Measurements from ENCODE around the gene DUSP12.
"Not testable (repeated sequence)": the region's sequence is repeated elsewhere in the genome, so short reads cannot be mapped to it uniquely, and the experiment has no call there.

Gene DUSP12, protein sequence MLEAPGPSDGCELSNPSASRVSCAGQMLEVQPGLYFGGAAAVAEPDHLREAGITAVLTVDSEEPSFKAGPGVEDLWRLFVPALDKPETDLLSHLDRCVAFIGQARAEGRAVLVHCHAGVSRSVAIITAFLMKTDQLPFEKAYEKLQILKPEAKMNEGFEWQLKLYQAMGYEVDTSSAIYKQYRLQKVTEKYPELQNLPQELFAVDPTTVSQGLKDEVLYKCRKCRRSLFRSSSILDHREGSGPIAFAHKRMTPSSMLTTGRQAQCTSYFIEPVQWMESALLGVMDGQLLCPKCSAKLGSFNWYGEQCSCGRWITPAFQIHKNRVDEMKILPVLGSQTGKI

GRCh38 chr1:161749509-161750407 lies at the start of gene DUSP12:
DUSP12 (plus strand) TSS chr1:161749786; CDS start chr1:161749802, 16 bp downstream.
- peak; percentile 71 for DNase-seq (ENCODE audit: low read depth)

DNA sequence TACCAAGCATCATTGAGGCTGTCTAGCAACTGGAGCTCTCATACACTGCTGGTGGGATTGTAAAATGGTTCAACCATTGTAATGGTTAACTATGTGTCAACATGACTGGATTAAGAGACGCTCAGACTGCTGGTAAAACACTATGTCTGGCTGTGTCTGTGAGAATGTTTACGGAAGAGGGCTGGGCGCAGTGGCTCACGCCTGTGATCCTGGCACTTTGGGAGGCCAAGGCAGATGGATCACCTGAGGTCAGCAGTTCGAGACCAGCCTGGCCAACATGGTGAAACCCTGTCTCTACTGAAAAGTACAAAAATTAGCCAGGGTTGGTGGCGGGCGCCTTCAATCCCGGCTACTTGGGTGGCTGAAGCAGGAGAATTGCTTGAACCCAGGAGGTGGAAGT lies 47.3 kb upstream of the DUSP12 start:
- DNase-seq (ENCODE audit: low read depth) = no peak

GRCh38 chr1:161705537-161705936 lies 44.0 kb upstream of the DUSP12 start:
- DNase-seq (ENCODE audit: low read depth) = no peak

DNA sequence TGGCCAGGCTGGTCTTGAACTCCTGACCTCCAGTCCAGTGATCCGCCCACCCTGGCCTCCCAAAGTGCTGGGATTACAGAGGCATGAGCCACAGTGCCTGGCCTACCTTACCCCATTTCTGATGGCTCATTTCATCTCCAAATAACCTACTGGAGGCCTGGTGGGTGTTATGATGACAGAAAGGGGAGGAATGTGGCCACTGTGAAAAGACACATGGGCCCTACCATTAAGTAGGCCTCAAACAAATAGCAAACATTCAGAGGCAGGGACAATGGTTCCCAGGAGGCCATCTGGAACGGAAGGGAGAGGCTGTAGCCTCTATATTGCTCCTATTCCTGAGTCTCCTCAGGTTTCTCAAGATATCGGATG lies 43.5 kb upstream of the DUSP12 start:
- DNase-seq (ENCODE audit: low read depth) = no peak

- no peak for DNase-seq (ENCODE audit: low read depth)
These were observed 42.9 kb upstream of the DUSP12 start, which contains the start of gene FCRLA for GRCh38 chr1:161706482-161707347. FCRLA (plus strand) TSS chr1:161707229; CDS start chr1:161707265, 36 bp downstream.

GRCh38 chr1:161707503-161707902 lies 42.1 kb upstream of the DUSP12 start:
- DNase-seq (ENCODE audit: low read depth) = no peak

DNA sequence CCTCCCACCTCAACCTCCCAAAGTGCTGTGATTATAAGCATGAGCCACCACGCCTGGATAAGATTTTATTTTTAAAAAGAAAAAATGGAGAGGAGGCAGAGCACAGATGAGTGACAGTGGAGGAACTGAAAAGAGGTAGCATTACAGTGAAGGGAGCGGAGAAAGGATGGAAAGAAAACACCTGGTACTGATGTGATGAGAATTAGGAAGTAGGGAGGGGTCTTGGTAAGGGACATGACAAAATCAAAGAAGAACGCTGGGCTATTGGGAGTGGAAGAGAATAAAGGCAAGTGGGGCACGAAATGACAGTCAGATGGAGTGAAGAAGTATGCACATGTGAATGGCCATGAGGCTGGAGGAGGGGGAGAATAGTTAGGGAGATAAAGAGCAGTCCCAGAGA lies 40.2 kb upstream of the DUSP12 start:
- no peak for DNase-seq (ENCODE audit: low read depth)

GRCh38 chr1:161710560-161710959 lies 39.0 kb upstream of the DUSP12 start:
- DNase-seq (ENCODE audit: low read depth) = no peak

DNA sequence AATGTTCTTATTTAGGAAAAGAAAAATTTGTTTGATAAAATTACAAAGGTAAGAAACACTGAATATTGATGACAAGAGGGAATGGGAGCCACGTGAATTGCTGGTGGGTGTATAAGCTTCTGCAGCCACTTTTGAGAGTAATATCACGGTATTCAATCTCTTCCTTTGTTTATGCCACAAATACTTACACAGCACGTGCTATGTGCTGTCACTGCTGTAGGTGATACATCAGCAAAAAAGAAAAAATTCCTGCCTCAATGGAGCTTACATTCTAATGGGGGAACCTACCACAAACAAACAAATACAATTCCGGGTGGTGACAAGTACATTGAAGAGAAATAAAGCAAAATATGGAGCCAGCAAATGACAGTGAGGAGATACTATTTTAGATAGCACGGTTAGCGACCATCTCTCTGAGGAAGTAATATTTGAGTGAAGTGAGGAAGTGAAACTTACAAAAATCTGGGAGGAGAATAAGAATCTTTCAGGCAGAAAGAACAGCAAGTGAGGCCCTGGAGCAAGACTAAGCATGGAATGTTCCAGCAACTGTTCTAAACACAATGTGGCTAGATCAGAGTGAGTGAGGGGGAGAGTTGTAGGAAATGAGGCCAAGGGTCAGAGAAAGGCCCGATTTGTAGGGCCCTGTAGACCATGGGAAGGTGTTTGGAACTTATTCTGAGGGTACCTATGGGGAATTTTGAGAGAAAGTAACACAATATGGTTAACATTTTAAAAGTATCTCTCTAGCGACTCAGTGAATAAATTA lies 30.8 kb upstream of the DUSP12 start:
- DNase-seq (ENCODE audit: low read depth) = no peak

DNA sequence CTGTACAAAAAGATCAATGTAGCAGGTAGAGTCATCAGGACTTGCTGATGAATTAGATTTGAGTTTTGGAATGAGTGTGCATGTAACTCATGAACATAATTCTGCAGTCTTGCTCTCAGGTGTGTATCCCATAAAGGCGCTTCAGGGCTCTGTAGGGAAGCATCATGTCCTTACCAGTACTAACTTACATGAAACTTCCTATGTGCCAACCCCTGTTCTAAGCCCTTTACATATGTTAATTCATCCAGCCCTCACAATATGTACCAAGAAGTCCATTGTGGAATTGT lies 30.3 kb upstream of the DUSP12 start:
- no peak for DNase-seq (ENCODE audit: low read depth)

DNA sequence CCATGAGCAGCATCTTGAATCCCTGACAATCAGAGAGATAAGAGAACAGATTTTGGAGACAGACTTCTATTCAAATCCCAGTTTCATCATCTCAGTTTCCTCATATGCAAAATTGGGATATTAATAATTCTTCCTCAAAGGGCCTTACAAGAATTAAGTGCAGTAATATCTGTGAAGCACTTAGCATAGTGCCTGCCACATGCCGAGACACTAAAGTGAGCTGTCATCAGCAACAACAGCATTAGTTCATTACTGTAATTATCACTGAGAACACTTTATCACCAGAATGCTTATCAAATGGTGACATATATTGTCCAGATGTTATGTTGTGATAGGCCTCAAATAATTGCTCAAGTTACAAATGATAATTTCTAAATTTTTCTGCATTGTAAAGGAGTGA lies 29.2 kb upstream of the DUSP12 start:
- DNase-seq (ENCODE audit: low read depth) = no peak

DNA sequence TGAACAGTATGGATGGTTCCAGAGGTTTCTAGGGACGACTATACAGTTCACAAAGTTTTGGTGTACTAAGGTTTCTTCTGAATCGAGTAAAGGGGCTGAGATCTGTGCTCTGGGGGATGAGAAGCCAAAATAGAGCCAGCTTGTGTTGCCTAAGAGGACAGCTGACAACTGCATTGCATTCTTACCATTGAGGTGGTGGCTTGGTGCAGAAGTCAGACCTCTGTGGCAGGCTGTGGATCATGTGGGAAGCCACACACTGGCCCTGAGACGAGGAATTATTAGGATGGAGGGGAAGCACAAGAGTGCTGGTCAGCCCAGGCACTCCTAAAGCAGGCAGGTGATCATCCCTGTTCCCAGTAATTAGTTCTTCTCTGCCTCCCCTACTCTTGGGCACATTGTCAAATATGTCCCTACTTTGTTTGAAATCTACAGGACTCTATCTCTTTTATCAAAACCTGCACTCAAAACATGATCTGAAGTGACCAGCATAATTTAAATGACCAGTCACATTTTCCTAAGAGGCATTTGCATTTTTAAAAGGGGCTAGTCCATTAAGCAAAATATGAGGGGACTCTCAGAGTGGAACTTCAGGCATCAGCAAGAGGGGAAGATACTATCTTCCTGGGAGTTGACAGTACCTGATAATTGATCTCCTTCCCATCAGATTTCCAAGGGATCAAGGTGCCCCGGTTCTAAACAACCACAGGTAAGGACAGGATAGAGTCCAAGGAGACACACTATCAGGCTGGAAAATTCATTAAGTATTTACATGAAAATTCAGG lies 28.4 kb upstream of the DUSP12 start, which contains the start of gene FCRLB:
FCRLB (plus strand) TSS at position 589 of the 782 bp plus-strand sequence. CDS start 1,129 bp downstream, outside the sequence.
- no peak for DNase-seq (ENCODE audit: low read depth)

DNA sequence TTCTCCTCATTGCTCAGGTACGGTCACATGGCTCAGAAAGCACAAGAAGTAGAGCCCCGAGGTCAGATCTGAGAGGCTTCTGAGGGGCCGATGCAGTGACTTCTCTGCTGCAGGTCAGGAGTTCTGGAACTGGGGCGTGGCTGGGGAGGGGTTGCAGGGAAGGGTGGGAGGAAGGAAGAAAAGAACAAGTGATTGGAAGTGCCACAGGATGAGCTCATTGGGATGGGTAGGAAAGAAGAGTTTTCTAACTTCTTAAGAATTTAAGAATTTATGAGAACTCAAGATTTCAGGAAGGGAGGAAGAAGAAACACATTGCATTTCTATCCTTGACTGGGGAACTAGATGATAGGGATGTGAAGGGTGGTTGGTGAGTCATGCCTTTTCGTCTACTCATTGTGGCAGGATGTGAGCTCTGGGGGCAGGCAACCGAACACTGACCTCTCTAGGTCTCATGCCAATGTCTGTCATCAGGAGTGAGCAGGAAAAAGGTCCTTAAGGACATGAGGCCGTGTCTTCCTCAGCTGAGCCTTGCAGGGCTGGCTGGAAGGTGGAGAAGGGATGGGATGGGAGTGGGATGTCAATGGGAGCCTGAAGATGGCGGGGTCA lies 27.7 kb upstream of the DUSP12 start:
- DNase-seq (ENCODE audit: low read depth) = no peak

DNA sequence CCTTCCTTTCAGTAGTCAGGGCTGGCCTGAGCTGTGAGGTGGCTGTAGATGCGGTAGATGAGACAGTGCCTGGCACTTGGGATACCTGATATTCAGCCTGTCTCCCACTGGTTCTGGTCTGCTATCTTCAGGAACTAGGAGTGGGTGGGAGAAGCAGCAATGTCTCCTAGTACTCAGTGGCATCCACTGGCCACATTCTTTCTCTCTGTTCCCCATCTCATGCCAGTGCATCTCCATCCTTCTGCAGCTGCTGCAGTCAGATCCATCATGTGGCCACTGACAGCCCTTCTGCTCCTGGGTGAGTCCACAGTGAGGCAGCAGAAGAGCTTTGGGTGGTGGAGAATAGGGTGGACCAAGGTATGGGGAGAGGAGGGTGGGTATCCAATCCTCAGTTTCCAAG lies 27.2 kb upstream of the DUSP12 start:
- no peak for DNase-seq (ENCODE audit: low read depth)

DNA sequence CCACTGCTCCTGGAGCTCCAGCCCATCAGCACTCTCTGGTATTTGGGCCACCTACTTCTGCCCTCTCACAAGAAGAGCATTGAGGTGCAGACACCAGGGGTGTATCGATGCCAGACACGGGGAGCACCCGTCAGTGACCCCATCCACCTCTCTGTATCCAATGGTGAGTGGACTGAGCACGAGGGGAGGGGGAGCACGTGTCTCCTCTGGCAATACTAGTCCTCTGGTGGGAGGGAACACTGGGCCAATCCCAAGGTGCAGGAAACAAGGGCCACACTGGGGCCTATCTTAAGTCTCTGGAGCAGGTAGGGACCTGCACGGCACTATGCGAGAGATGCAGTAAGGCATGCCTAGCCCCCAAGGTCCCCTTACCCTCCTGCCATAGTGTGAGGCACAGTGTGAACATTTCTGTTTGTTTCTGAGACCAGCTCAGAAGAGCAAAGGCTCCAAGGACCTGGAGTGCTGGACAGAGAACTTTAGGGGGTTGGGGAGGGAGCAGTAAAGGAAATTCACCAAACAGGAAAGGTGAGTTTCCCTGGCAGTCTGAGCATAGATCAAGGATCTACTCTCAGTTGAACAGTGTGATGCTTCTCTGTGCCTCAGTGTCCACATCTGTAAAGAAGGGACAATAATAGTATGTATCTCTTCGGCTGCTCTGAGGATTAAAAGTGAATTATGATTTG lies 26.0 kb upstream of the DUSP12 start:
- no peak for DNase-seq (ENCODE audit: low read depth)

- DNase-seq (ENCODE audit: low read depth) = not testable (repeated sequence)
These were observed 24.2 kb upstream of the DUSP12 start for GRCh38 chr1:161725258-161725907.

- DNase-seq (ENCODE audit: low read depth) = peak; percentile 14
These were observed 23.6 kb upstream of the DUSP12 start for GRCh38 chr1:161725908-161726472.

- DNase-seq (ENCODE audit: low read depth) = peak; percentile 60
These were observed 22.9 kb upstream of the DUSP12 start for GRCh38 chr1:161726473-161727255.

All from activated T-cell treated with anti-CD3 and anti-CD28 coated beads for 1 hour (primary cell).